HG03064 (cell line): ENCODE results near the gene FAM3D.
"Not testable (repeated sequence)": the region's sequence is repeated elsewhere in the genome, so short reads cannot be mapped to it uniquely, and the experiment has no call there.

Source experiments
- ATAC-seq: cut with Tn5 transposase; IDR thresholded peaks from one replicate; pipeline ENCODE4 v1.9.1; 2021; ENCODE audit warnings: low read depth; ENCODE audit not compliant: unreplicated experiment

Gene FAM3D

DNA sequence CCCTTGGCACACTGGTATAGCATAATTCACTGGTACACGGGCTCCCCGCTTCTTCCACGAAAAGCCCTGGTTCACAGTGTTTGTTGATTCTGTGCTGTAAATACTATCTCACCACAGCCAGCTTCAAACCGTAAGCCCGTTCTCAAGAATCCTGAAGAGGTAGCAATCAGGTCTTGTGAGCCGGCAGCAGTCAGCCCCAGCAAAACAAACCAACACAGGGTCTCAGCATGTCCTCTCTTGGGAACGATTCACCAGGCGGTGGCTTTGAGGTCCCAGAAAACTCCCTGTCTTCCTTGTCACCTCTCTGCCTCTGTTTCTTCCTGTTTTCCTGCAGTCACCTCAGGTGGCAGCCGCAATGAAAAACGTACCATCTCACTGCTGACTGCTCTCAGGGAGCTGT, 19.1 kb upstream of the FAM3D start:
- no peak for ATAC-seq

DNA sequence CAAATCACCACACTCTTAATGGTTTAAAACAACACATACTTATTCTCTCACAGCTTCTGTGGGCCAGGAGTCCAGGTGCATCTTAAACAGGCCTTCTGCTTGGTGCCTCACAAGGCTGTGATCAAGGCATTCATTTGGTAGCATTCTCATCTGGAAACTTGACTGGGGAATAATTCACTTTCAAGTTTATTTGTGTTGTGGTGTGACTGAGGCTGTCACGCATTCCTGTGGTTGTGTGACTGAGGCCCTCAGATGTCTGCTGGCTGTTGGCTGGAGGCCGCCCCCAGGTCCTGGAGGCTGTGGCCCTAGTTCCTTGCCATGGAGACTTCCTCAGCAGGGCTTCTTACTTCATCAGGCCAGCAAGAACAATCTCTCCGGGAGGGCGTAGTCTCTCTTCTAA, 16.9 kb upstream of the FAM3D start:
- ATAC-seq: no peak

DNA sequence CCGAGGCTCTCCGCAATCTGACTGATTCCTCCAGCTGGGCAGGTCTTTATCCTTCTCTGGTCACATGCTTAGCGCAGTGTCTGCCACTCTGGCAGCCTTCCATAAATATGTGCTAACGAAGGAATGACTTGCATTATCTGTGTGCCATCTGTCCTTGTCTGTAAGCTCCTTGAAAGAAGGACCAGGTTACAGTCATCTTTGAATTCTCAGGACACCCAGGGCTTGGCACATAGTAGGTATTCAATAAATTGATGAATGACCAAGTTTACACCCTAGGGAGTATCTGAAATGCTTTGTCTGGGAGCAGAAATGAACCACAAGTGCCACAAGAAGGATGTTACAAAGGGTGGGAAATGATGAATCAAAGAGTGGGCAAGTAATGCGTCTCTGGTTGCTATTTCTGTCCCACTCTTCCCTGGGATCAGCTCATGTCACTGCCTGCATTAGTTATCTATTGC, 16.5 kb upstream of the FAM3D start:
- no peak for ATAC-seq

GRCh38 chr3:58681863-58682262, 15.3 kb upstream of the FAM3D start:
- no peak for ATAC-seq

DNA sequence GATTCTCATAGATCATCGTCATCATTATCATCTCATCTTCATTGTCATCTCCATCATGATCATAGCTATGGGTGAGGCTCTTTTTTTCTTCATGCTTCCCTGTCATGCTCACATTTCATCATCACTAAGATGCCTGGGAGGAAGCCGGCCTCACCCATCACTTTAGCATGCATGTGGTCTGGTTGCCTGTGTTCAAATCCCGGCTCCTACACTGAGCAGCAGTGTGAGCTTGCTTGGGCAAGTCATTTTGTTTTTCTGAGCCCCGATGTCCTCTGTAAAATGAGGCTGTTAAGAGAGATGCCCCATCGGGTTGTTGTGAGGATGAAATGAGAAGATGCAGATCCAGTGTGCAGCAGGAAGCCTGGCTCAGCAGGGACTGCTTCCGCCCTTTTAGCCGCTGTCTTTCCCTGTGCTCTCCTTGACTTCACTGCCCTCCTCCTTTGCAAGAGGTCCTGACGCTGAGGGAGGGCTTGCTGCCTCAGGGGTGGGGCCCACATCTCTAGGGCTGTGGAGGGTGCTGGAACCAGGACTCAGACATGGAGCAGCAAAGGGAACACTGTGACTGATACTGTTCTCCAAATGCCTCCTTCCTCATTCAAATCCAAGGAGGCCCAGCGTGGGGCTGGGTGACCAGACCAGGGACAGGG, 14.4 kb upstream of the FAM3D start:
- ATAC-seq: no peak

DNA sequence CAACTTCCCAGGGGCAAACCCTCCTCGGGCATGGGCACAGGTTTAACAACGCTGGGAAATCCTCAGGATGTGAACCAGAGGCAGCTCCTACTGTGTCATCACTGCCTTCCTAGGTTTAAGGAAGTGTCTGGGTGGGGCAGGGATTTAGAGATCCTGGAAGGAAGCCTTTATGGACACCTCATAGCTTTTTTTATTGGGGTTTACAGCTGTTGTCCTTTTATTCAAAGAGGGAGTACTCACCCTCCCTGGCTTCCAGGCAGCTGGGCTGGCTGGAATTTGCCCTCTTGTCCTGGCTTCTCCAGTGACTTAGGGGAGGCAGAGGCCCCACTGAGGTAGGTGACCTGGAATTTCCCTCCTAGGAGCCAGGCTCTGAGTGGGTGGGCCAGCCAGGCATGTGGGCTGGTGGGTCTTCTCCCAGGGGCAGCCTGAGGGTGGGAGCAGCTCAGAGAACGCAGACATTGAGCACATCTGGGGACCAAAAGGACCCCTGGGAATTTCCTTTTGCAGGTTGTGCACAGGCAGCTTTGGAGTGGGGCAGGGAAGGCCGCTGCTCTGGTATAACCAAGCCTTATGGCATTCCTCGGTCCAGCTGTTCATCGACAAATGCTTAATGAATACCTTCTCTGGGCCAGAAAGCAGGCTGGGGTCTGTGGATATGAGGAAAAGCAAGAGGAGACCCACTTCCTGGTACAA, 13.5 kb upstream of the FAM3D start:
- ATAC-seq: no peak

- ATAC-seq: no peak
Measured at GRCh38 chr3:58679446-58679845, 12.9 kb upstream of the FAM3D start.

DNA sequence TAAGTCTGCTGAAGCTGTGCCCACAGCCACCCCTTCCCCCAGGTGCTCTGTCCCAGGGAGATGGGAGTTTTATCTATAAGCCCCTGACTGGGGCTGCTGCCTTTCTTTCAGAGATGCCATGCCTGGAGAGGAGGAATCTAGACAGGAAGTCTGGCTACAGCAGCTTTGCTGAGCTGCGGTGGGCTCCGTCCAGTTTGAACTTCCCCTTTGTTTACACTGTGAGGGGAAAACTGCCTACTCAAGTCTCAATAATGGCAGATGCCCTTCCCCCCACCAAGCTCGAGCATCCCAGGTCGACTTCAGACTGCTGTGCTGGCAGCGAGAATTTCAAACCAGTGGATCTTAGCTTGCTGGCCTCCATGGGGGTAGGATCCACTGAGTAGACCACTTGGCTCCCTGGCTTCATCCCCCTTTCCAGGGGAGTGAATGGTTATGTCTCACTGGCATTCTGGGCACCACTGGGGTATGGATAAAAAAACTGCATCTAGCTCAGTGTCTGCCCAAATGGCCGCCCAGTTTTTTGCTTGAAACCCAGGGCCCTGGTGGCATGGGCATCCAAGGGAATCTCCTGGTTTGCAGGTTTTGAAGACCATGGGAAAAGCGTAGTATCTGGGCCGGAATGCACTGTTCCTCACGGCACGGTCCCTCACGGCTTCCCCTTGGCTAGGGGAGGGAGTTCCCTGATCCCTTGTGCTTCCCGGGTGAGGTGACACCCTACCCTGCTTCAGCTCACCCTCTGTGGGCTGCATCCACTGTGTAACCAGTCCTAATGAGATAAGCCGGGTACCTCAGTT, 11.8 kb upstream of the FAM3D start:
- not testable (repeated sequence) for ATAC-seq

DNA sequence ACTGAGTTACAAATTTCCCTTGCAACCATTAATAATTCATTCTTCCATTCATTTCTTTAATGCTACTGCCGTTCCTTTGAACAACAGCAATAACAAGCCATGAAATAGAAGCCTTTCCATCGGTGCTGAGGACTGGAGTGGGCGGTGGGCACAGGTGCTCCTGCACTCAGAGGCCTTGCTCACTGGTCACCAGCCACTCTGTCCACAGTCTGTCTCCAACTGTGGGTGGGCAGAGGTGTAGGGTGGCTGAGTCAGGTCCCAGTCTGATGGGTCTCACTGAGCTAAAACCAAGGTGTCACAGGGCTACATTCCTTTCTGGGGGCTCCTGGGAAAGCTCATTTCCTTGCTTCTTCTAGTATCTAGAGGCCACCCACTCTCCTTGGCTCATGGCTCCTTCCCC, 6.3 kb upstream of the FAM3D start:
- ATAC-seq: no peak

- ATAC-seq: no peak
Measured at GRCh38 chr3:58672451-58672850, 5.9 kb upstream of the FAM3D start.

DNA sequence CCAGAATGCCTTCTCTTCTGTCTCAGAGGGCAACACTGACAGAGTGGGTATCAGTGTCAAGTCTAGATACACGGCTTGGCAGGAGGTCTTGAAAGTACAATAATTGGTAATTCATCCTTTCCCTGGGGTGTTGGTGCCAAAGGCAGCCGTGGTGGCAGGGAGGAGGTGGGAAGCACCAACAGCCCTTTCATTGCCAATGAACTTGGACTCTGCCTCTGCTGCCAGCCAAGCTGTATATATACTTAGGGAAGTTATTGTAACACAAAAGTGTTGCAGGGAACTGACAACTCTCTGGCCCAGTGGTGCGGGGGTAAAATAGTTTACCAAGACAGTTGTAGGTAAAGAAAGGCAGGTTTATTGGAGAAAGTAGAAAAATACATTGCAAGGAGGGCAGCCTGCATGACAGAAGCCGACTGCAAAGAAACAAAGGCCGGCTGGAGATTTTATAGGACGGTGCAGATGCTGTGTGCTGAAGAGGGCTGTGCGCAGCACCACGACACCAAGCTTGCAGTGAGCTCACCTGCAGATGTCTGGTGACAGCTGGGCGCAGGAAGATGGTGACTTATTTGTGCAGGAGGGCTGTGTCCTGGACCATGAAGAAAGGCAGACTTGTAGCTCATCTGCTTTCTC, 4.0 kb upstream of the FAM3D start:
- ATAC-seq: no peak

- no peak for ATAC-seq
Measured at GRCh38 chr3:58668247-58668646, 1.7 kb upstream of the FAM3D start.

GRCh38 chr3:58667704-58668103, 1.1 kb upstream of the FAM3D start:
- ATAC-seq: no peak

- no peak for ATAC-seq
Measured at GRCh38 chr3:58667229-58667628, 655 bp upstream of the FAM3D start.

DNA sequence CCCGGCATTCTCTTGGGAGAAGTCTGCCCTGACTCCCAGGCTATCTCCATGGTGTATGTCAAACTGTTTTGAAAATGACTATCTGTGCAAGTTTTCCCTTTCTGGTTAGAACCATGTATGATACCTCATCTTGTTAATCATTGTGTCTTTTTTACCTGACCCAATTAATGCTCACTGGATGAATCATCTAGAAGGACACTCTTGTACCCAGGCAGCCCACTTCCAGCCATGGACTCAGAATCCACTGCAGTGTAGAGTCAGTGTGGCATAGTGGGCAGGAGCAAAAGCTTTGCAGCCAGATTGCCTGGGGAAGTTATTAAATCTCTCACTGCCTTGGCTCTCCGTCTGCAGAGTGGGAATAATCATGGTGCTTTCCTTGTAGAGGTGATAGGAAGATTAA, 1.2 kb downstream of the FAM3D start:
- no peak for ATAC-seq

DNA sequence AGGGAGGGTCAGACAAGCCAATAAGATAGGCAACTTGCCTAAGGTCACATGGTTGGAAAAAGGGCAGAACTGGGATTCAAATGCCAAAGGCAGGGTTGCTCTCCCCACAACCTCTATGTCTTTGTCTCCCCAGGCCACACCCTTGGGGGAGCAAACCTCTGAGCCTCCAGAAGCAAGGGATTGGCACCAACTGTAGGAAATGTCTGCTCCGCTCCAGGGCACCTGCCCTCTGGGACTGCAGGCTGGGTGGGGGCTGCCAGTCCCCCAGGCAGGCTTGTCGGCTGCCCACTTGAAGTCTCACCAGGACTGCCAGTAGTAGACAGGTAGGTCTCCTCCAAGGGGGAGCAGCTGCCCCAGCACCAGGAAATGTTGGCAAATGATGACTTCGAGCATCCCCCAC, 2.0 kb downstream of the FAM3D start:
- no peak for ATAC-seq

GRCh38 chr3:58661836-58662420, 4.6 kb downstream of the FAM3D start:
- ATAC-seq: no peak

DNA sequence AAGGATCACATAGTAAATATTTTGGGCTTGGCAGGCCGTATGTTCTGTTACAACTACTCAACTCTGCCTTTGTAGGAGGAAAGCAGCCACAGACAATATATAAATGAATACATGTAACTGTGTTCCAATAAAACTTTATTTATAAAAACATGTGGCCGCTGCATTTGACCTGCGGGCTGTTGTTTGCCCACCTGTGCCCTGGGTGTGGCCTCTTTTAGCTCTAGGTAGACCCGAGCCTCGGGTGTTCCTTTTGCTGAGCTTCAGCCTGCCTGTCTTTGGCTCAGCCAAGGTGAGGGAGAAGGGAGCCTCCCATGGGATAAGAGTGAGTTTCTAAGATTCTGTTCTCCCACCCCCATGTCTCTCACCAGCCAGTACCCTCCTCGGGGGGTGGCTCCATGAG, 5.6 kb downstream of the FAM3D start:
- no peak for ATAC-seq

GRCh38 chr3:58659051-58659675, 7.4 kb downstream of the FAM3D start:
- ATAC-seq: no peak

- ATAC-seq: no peak
Measured at GRCh38 chr3:58658508-58658907, 8.1 kb downstream of the FAM3D start.
